Lower leg skin (tissue), 3 donors: Measurements from ENCODE around the gene CCDC15.

Experiments used
- POLR2A ChIP-seq, 2 donors: fragments of 450-650 bp; IDR thresholded peaks; one replicate each; pipeline ENCODE4 v1.6.1; 2016 to 2017; ENCODE audit warnings: antibody characterized with exemption in 2 of 2, mild to moderate bottlenecking in 1 of 2, moderate library complexity in 1 of 2
- TF ChIP-seq, protein P1 (sequence below), 3 donors: fragments of 450-650 bp; IDR thresholded peaks; one replicate each; pipeline ENCODE4 v1.5.1; 2016; ENCODE audit warnings: antibody characterized with exemption in 3 of 3, mild to moderate bottlenecking in 3 of 3, moderate library complexity in 2 of 3

DNA sequence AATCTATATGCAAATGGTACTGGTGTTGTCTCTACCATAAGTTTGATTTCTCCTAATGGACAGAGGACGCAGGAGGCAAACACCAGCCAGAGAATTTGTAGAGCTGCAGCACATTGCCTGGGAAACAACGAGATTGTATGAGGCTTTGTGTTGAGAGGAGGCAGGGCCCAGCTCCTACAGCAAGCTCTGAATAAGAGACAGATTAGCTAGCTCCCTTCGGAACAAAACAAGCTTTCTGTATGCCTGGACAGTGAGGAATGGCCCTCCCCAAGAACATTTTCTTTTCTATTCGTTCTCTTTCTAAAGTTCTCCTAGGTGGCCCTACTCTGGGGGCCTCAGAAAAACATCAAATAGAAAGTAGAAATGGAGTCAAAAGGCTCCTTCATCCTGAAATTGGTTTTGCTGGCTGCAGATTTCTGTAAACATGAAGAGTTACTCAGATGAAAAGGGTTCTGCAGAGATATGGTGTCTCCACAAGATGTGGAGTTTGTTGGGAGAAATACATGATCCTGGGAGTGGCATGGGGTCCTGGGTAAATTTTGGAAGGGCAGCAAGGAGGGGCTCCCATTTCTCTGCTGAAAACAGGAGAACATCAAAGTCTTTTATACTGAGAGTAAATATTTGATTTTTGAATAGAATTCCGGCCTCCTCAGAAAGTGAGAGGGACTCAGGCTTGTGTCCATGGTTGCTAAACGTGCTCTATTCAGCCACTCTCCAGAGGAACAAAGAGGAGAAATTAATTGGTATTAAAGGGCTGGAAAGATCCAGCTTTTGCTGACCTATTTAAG is 11.3 kb upstream of the CCDC15 start:
- TF ChIP-seq, protein P1, sequence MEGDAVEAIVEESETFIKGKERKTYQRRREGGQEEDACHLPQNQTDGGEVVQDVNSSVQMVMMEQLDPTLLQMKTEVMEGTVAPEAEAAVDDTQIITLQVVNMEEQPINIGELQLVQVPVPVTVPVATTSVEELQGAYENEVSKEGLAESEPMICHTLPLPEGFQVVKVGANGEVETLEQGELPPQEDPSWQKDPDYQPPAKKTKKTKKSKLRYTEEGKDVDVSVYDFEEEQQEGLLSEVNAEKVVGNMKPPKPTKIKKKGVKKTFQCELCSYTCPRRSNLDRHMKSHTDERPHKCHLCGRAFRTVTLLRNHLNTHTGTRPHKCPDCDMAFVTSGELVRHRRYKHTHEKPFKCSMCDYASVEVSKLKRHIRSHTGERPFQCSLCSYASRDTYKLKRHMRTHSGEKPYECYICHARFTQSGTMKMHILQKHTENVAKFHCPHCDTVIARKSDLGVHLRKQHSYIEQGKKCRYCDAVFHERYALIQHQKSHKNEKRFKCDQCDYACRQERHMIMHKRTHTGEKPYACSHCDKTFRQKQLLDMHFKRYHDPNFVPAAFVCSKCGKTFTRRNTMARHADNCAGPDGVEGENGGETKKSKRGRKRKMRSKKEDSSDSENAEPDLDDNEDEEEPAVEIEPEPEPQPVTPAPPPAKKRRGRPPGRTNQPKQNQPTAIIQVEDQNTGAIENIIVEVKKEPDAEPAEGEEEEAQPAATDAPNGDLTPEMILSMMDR (IDR thresholded peaks at IDR 0.05): no peak
- TF ChIP-seq POLR2A (IDR thresholded peaks at IDR 0.05): no peak
